HG03439 (cell line): ENCODE measurements around the gene THSD7A.
A peak's percentile ranks its signal among the peaks of the same experiment; 100 is the strongest.

Source experiments
- ATAC-seq: cut with Tn5 transposase; IDR thresholded peaks from one replicate; pipeline ENCODE4 v1.9.1; 2021; ENCODE audit warnings: mild to moderate bottlenecking, moderate library complexity; ENCODE audit not compliant: unreplicated experiment

THSD7A gene

DNA sequence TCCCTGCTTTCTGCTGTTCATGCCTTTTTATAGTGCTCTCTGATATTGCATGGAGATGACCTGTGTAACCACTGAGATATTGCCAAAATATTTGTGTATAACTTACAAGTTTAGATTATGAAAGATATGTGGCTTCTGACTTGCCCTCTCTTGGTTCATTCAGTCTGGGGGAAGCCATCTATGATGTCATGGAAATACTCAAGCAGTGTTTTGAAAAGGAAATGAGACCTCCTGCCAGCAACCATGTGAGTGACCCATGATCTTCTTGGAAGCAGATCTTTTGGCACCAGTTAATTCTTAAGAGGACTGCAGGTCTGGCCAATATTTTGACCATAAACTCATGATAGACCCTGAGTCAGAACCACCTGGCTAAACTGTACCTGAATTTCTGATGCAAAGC is 183.0 kb downstream of the THSD7A start:
- no peak for ATAC-seq

DNA sequence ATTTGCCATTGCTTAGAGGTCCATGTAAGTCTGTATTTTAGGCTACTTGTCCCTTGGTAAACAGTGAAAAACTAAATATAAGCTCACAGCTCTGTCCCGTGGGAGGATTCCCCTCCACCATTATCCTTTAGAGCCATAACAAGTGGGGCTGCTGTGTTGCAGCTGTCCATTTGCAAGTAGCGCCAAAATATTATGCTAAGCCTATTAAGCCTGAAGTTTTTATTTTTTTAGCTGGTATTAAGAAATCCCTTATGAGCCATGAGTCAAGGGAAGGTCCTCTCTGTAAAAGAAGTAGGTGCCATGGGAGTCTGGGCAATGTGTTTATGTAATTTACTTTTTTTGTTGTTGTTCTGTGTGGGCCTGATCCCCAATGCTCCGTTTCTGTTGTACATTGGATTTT is 183.9 kb downstream of the THSD7A start:
- ATAC-seq = no peak

DNA sequence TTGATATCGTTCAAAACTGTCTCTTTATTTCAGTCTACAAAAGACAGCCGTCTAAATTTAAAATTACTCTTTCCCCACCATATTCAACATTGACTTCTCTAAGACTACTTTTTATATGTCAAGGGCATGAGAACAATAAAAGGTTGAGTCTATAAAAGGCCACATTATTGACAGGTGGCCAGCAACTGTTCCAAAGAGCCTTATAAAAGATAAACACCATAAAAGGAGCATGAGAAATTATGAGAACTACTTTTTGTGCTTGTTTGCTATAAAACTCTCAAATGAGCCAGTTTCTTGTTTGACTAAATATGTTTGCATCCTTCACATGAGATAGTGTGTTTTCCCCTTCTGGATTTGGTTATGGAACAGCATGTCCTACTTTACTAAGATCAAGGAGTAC is 189.2 kb downstream of the THSD7A start:
- no peak for ATAC-seq

DNA sequence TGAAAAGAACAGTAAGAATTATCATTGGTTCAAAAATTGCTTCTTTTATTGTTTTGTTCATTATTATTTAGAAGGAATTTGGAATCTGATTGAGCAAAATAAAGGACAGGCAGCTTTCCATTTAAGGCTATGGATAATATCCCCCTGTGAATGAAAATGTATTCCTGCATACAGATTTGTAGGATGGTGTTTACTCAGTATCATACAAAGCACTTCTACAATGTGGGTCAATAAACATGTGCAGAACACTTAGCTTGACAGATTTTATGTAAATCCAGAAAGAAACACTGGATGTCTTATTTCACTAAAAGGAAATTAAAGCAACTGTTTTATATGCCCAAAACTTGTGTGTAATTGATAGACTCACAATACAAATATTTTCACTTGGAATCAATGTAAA is 189.7 kb downstream of the THSD7A start:
- ATAC-seq = no peak

DNA sequence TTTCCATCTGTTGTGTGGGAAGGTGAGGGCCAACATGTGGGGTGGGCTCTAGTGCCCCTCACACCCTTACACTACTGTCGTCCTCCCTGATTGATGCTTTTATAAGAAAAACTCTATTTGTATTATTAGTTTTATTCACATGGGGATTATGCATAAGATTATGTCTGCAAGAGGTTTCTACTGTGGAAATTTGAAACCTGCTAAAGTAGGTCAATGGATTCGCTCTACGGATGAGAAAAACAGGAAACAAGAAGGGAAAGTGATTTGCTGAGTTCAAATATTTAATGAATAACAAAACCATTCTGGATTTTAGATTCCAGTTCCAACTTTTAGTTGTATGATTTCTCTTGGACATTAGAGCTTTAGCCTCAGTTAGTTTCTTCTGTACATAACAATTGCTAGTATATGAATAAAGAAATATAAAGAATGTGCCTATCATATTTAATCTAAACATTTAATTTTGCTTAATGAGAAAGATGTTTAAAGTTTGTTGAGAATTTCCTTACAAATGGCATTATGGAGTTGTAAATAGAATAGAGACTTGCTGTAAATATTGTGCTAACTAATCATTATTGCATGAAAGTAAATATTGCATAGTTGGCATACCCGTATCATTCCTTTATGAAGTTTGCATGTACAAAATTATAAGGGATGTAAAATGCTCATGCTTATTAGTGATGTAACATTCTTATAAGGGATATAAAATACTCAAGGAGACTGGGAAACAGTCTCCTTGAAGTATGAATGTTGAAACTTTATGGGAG is 193.8 kb downstream of the THSD7A start:
- no peak for ATAC-seq

DNA sequence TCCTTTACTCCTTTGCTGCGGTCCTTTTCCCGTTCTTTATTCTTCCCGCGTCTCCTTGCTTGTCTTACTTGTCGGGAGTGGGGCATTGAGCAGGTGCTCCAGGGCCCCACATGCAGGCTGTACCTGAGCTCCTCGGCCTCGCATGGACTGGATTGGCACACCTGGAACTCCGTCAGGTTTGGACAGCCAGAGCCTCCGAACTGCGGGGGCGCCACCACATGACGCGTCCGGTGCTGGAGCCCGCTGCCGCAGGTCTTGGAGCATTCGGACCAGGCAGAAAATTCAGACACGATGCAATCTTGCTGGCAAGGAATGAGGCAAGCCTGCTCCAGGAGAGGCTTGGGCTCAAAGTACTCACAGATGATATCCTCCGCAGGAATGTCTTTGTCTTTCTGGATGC is 195.7 kb downstream of the THSD7A start:
- ATAC-seq = no peak

DNA sequence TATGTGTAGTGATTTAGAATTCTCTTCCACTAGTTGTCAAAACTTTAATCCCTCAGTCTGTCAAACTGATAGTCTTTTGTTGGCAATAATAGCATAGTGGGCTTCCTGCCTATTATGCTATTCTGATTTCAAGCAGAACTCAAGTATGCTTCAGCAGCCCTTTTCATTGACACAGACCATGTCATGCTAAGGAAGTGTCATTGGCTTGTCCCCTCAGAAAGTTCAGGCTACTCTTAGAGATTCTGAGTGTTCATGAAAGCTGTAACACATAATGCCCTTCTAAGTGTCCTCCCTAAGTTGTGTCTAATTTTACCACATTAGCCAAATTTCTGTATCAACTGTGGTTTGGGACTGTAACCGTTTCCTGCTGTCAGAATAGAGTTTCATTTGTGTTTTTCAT is 198.7 kb downstream of the THSD7A start:
- ATAC-seq = no peak

DNA sequence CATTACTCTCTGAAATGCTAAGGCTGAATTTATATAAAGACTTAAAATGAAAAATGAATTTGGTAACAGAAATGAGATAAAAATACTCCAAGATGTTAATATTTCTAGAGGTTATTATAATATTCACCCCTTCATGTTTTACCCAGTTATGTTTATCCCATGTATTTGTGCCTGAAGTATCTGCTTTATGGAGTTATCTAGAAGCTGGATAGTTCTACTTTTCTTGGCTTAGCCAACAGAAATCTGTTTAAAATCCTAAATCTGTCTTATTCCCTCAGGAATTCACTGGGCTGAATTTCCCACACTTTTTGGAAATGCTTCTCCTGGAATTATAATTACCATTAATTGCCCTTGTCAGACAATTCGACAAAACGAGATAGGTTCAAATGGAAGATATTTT is 201.6 kb downstream of the THSD7A start:
- ATAC-seq = no peak

DNA sequence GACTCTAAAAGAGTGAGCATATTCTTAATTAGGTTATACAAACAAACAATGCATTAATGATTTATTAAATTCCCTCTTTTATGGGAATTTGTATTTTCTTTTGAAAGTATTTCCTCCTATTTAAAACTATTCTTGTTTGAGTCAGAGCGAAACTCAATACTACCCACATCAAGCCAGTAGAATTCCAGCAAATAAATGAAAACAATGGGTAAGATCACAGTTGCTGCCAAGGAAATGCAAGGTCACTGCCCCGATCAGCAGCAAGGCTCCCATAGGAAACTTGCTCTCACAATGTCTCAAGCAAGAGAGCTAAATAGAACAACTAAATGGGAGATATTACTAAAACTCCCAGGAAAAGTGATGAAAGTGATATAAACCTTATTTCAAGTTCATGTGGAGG is 206.3 kb downstream of the THSD7A start:
- no peak for ATAC-seq

DNA sequence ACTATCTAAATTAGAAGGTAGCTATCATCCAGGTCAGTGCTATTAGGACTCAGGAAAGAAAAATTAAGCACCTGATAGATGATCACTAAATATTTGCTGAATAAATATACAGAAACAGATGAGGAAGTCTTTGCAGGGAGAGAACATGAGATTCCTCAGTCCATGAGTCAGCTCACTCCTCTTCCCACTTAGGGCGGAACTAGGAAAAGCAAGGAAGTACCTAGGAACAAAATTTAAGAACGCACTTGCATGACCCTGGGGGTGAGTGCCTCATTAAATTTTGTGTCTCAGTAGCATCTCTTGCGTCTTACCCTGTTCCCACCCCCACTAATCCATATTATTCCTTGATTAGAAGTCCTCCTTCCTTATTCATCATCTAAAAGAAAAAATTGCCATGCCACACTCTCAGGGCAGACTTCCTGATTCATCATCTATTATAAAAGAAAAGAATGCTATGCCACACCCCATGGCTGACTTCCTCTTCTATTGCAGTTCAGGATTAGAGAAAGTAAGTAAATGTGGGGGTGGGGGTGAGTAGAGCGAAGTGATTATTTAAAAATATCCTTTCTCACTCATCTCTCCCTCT is 208.8 kb downstream of the THSD7A start:
- ATAC-seq = no peak

DNA sequence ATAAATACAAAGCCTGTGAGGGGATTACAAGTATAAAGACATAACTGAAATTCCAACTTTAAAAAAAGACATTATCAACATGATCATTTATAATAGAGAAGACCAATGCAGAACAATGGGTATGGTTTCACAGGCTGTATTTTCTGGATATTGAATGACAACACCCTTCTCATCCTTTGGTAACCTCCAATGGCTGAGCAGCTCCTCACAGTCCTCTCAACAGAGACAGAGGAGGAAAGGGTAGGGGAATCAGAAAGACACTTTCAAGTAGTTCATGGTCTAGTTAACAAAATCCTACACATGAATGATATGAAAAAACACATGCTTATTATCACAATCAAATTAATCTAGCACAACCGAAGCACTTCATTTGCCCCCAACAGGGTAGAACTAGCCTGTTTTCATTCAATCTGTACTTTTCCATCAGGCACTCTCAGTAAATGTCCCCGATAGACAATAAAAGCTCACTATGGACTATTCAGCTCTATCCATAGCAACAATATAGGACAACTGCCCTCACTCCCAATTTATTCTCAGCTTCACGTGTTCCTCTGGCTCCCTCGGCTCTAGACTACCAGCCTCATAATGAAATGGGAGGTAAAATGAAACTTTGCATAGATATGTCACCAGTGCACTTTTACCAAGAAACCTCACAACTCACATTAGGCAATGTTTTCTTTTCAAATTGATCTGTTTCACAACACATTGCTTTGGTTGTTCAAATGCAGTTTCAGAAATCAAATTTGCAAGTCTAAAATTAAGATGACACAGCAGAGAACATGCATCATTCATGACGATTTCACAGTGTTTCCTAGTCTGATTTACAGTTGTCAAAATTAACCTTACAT is 211.4 kb downstream of the THSD7A start:
- no peak for ATAC-seq

DNA sequence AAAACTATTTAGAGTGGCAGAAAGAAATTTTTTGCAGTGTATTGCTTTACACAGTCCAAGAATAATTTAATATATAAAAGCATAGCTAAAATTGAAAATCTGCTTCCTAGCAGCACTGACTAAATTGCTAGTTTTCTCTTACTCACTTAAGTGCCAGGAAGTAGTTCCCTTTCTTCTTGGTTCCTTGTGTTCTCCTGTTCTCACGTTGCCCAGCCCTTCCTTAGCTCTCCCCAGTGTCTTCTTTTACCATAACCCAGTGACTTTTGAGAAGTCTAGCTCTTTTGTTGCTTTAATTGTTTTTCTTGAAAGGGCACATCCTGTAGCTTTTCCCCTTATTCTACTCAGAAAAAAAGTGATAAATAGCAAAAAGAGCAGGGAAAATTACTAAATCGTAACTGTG is 215.5 kb downstream of the THSD7A start:
- no peak for ATAC-seq

DNA sequence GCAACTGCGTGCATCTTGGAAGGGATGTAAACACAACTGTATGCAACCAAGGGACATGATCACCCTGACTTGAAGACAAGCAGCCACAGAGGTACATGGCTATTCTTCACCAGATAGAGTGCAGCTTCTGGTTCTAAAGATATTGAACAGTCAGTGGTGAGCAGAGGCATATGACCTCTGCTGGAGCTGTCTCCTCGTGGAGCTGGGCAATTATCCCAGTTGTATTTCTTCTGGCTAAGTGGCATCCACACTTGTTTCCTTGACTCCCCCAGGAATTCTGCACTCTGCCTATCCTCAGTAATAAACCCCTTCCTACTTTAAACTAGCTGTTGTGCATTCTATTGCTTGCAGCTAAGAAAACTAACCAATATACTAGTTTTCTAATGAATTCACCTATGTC is 216.8 kb downstream of the THSD7A start:
- ATAC-seq = no peak

DNA sequence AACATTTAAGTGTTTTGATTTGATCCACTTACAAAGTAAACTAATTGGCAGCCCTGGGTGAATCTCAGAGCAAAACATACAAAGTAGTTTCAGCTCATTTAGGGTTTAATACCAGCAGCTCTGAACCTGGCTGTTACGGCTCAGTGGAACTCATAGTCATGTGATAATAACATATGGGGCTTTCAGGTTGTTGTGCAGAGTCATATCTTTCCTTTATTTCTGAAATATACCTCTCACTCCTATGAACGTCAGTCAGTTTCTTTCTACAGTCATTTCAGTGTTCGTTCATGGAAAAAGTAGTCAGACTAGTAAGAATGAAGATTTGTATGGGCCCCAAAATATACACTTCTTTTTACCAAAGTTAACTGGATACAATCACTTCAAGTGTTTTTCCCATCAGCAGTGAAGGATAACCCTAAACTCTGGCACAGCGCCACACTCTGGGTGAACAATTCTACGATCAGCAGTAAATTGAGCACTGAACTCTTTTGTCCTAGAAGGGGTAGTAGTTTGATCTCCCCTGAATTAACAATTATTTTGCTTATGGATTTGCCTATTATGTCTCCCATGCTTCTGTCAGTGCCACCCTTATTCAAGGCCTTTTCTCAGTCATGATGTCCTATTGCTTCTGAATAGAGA is 218.6 kb downstream of the THSD7A start:
- ATAC-seq = peak; percentile 97

DNA sequence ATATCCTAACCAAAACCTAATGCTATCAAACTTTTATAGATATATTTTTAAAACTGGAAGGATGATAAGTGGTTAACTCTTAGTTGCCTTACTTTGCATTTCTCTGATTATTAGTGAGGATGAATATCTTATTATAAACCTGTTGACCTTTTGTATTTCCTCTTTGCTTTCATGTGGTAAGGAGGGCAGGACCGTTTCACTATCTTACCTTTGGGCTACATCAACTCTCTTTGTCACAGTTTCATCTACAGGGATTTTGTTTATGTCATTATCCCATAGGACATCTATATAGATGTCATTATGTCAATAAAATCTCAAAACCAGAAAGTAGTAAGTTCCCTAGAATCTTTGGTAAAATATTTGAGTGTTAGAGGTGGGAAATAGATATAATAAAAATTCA is 219.3 kb downstream of the THSD7A start:
- ATAC-seq = no peak

DNA sequence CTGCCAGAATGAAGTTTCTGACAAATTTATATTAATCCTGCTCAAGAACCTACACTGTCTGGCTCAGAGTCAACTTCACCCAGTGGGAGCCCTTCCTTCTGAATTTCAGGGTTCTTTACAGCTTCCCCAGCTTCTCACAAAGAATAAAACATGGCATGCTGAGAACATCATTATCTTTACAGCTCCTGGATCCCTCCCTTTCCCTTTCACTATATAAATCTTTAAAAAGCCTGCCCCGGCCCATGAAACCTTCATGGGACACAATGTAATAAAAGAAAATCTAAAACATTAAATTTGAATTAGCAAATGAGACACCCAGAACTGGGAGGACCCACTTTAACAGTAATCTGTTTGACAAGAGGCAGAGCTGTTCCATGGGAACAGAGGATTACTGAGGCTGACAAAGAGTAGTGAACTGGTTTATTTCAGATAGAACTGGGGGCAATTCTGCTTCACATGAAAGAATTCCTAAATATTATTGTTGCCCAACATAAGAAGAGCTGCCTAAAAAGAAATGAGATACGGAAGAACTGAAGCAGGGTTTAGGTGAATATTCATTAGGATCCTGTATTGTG is 222.8 kb downstream of the THSD7A start:
- ATAC-seq = no peak

DNA sequence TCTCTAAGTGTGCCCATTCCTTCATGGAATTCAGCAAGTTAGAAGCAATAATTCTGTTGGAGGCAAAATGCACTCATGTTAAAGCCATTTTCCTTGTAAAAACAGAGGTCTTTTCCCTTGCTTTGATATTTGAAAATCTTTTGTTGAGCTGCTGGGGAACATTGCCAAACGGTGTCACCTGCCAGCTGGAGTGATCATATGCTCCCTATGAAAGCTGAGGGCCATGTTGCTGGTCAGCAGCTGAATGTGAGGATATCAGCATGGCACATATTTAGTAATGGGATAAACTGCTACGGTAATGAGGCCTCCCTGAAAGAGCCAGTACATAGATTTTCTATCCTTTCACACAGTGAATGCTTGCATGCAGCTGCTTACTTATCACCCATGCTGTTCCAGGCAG is 224.3 kb downstream of the THSD7A start:
- ATAC-seq = no peak

DNA sequence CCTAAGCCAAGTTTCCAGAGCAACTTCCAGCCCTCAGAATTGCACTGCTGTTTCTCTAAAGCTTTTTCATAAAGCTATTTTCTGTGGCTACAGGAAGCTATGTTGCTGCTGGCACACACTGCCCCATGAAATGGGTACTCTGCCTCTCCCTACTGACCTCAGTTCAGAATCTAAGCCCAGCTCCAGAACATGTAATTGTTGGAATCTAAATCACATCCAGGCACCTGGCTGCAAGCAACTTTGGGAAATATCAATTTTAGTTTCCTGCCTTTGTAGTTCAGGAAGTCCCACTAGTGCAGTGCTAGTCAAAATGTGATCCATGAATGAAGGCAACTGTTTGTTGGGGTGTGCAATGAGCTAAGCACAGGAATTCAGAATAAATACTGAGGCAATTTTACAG is 226.2 kb downstream of the THSD7A start:
- ATAC-seq = no peak

DNA sequence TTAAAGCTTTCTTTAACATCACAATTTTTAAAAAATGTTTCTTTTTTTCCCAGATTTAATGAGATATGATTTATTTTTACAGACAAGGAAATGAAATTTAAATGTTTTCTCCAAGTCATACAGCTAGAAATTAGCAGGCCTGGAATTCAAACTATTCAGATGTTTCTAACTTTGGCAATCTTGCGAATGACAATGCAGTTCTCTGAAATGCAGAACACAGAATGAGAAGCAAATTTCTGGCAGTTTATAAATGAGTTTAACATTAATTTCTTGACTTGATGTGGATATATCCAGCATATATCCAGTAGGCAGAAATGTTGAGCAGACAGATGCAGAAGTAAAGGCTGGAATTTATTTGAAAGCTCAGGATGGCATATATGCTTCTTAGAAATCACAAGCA is 227.5 kb downstream of the THSD7A start:
- no peak for ATAC-seq

DNA sequence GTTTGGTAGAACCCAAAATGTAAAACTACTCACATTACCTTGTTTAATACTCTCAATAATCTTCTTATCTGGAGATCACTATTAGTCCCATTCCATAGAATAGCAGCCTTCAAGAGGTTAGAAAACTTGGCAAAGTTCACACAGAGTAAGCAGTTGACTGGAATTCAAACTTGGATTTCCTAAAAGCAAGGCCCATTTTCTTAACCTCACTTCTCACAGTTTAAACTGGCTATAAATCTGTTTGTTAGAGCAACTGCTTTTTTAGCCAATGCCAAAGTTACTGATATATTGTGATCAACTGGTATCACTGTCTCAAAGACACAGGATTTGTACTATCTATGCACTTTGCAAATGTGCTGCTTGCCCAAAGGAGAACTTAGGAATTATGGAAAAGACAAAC is 230.2 kb downstream of the THSD7A start:
- ATAC-seq = no peak

DNA sequence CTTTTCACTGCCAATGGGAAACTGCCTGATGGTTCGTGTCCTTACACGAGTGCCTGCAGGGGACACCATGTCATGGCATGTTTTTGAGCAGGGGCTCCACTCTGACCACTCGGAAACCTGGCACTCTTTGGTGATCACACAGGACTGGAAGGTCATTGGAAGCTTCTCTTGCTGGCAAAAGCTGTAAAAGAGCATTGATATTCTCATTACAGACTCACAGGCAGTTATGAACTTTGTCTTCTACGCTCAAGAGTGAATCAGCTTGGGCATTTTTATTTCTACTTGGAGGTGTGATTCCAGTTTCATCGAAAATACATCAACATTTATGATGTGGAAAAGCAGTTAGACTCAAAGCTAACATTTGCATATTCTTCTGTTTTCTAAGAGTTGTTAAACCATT is 238.7 kb downstream of the THSD7A start:
- ATAC-seq = no peak
